CD14-positive monocyte (primary cell): ENCODE data around the gene NBDY. TPM values are rescaled to one million over a fixed set of nuclear protein-coding genes. Genes with fewer than 3 reads are reported as not detected.
A peak's percentile ranks its signal among the peaks of the same experiment; 100 is the strongest.

ENCODE experiments used
- DNase-seq, 3 donors: peaks; one replicate each; pipeline ENCODE4 v3.0.0-alpha.2; 2011 to 2022
- H2AFZ ChIP-seq: 2 replicates; pipeline ENCODE4 v1.6.0; 2012; ENCODE audit warnings: mild to moderate bottlenecking, low read depth, low read length, inconsistent platforms; ENCODE audit not compliant: insufficient read depth, poor library complexity, severe bottlenecking
- H3K27ac ChIP-seq, 2 donors: 1 replicate in 1 of 2; 2 replicates in 1 of 2; pipeline ENCODE4 v1.5.1; 2012 to 2013; ENCODE audit warnings: low read length in 2 of 2, control low read depth in 1 of 2, inconsistent platforms in 1 of 2, low read depth in 1 of 2, mild to moderate bottlenecking in 1 of 2
- H3K27me3 ChIP-seq, 2 donors: one replicate each; pipeline versions ENCODE4 v1.6.0 to v1.6.1; 2011 to 2013; ENCODE audit warnings: low read length in 2 of 2; ENCODE audit not compliant: control insufficient read depth in 2 of 2, insufficient read depth in 2 of 2
- H3K36me3 ChIP-seq, 2 donors: replicated peaks in 1 of 2; 1 replicate in 1 of 2; 2 replicates in 1 of 2; pipeline versions ENCODE4 v1.5.1 to v1.6.1; 2012 to 2013; ENCODE audit warnings: low read length in 2 of 2, control low read depth in 1 of 2, inconsistent platforms in 1 of 2, mild to moderate bottlenecking in 1 of 2; ENCODE audit not compliant: insufficient read depth in 2 of 2, control insufficient read depth in 1 of 2
- H3K4me1 ChIP-seq, 2 donors: 1 replicate in 1 of 2; 2 replicates in 1 of 2; pipeline versions ENCODE4 v1.5.1 to v1.6.1; 2012 to 2013; ENCODE audit warnings: low read length in 2 of 2, control low read depth in 1 of 2, inconsistent platforms in 1 of 2, mild to moderate bottlenecking in 1 of 2, moderate library complexity in 1 of 2; ENCODE audit not compliant: insufficient read depth in 2 of 2, control insufficient read depth in 1 of 2
- H3K4me2 ChIP-seq: replicated peaks from 2 replicates; pipeline ENCODE3; 2012; ENCODE audit warnings: low read length, moderate library complexity, mild to moderate bottlenecking; ENCODE audit not compliant: poor library complexity, severe bottlenecking; ENCODE audit errors: extremely low read depth
- H3K4me3 ChIP-seq, 3 experiments: fragments of 200-600 bp in 1 of 3; sonication (generic) in 1 of 3; replicated peaks in 1 of 3; 1 replicate in 2 of 3; 2 replicates in 1 of 3; pipeline ENCODE4 v1.5.1; 2011 to 2013; ENCODE audit warnings: low read length in 3 of 3, mild to moderate bottlenecking in 3 of 3, control low read depth in 2 of 3, low read depth in 2 of 3, inconsistent platforms in 1 of 3, moderate library complexity in 1 of 3
- H3K79me2 ChIP-seq: 2 replicates; pipeline ENCODE4 v1.6.0; 2012; ENCODE audit warnings: mild to moderate bottlenecking, control low read depth, inconsistent platforms, low read length, moderate library complexity; ENCODE audit not compliant: insufficient read depth
- H3K9ac ChIP-seq: 2 replicates; pipeline ENCODE4 v1.6.0; 2017; ENCODE audit warnings: low read length, mild to moderate bottlenecking; ENCODE audit not compliant: insufficient read depth, poor library complexity, severe bottlenecking
- H3K9me3 ChIP-seq, 2 donors: replicated peaks in 1 of 2; 1 replicate in 1 of 2; 2 replicates in 1 of 2; pipeline versions ENCODE4 v1.5.1 to v1.6.1; 2012 to 2013; ENCODE audit warnings: low read length in 2 of 2, control low read depth in 1 of 2; ENCODE audit not compliant: control insufficient read depth in 1 of 2, insufficient read depth in 1 of 2
- H4K20me1 ChIP-seq: 2 replicates; pipeline ENCODE4 v1.6.0; 2012; ENCODE audit warnings: mild to moderate bottlenecking, low read length, control low read depth, moderate library complexity; ENCODE audit not compliant: insufficient read depth
- H3K27ac Mint-ChIP-seq, 7 donors: one replicate each; pipeline ENCODE4 v1.8.0; 2020; ENCODE audit warnings: mild to moderate bottlenecking in 7 of 7, mixed read lengths in 7 of 7, moderate library complexity in 6 of 7, inconsistent platforms in 2 of 7
- H3K27me3 Mint-ChIP-seq, 3 donors: one replicate each; pipeline ENCODE4 v1.8.0; 2021 to 2022; ENCODE audit warnings: low read depth in 3 of 3, mild to moderate bottlenecking in 3 of 3, mixed read lengths in 3 of 3, moderate library complexity in 3 of 3, inconsistent platforms in 1 of 3
- H3K36me3 Mint-ChIP-seq, 2 donors: one replicate each; pipeline ENCODE4 v1.8.0; 2020; ENCODE audit warnings: mixed read lengths in 2 of 2, inconsistent platforms in 1 of 2, mild to moderate bottlenecking in 1 of 2
- H3K4me1 Mint-ChIP-seq: one replicate; pipeline ENCODE4 v1.8.0; 2020; ENCODE audit warnings: mild to moderate bottlenecking, mixed read lengths
- H3K4me3 Mint-ChIP-seq, 2 donors: one replicate each; pipeline ENCODE4 v1.8.0; 2020; ENCODE audit warnings: mild to moderate bottlenecking in 2 of 2, mixed read lengths in 2 of 2, moderate library complexity in 1 of 2
- H3K9me3 Mint-ChIP-seq, 7 donors: one replicate each; pipeline ENCODE4 v1.8.0; 2020 to 2022; ENCODE audit warnings: mixed read lengths in 7 of 7, mild to moderate bottlenecking in 6 of 7, moderate library complexity in 6 of 7, inconsistent platforms in 2 of 7
- WGBS: methylation state at CpG from one replicate; pipeline ENCODE4 v1.1.5; 2013; ENCODE audit warnings: missing lambda C conversion rate; ENCODE audit not compliant: insufficient coverage; 5-methylcytosine and 5-hydroxymethylcytosine counted together
- intact Hi-C, 2 donors: fragments of 100-400 bp; cut with micrococcal nuclease; formaldehyde crosslinking; loops; one replicate each; pipeline versions ENCODE4 v1.15.0 to v1.15.1; 2023
- polyA plus RNA-seq, 3 donors: library from polyadenylated mRNA; depleted of rRNA in 1 of 3; unstranded in 2 of 3; stranded (reverse) in 1 of 3; fragments of 300-500 nt in 2 of 3; fragments of >200 nt in 1 of 3; fragmentation: Illumina TruSeq in 2 of 3; gene quantifications; 1 replicate in 2 of 3; 2 replicates in 1 of 3; pipeline ENCODE4 v1.2.3, GENCODE V29; 2012 to 2021
- TF ChIP-seq, protein P1 (sequence below): fragments of 200-600 bp; IDR thresholded peaks from one replicate; pipeline ENCODE4 v1.8.0; 2022; ENCODE audit warnings: antibody characterized with exemption, mild to moderate bottlenecking

The NBDY gene
- polyA plus RNA-seq, 3 donors: 14.4 to 24.9 (median 22.1) TPM

- peak overlapping the region in 3 of 7 donors; percentile 16 to 50 (median 50) for H3K27ac Mint-ChIP-seq
- intact Hi-C loops: no loop called here
- H3K9me3 ChIP-seq: no peaks in the 10 kb centered on the region
- H3K4me2 ChIP-seq: no peak overlapping the region
- peaks cover 0 to 6% (median 0%) of the 10 kb centered on the region in 7 donors for H3K9me3 Mint-ChIP-seq
- peaks cover 6 to 7% of the 10 kb centered on the region in 2 donors for H3K36me3 Mint-ChIP-seq
- H4K20me1 ChIP-seq: no peaks in the 10 kb centered on the region
- H3K27me3 Mint-ChIP-seq: peaks cover 0 to 21% (median 0%) of the 10 kb centered on the region in 3 donors
- H3K4me3 ChIP-seq: no peak overlapping the region
- no peak overlapping the region for H3K4me3 Mint-ChIP-seq
- H3K36me3 ChIP-seq: no peaks in the 10 kb centered on the region
- TF ChIP-seq, protein P1, sequence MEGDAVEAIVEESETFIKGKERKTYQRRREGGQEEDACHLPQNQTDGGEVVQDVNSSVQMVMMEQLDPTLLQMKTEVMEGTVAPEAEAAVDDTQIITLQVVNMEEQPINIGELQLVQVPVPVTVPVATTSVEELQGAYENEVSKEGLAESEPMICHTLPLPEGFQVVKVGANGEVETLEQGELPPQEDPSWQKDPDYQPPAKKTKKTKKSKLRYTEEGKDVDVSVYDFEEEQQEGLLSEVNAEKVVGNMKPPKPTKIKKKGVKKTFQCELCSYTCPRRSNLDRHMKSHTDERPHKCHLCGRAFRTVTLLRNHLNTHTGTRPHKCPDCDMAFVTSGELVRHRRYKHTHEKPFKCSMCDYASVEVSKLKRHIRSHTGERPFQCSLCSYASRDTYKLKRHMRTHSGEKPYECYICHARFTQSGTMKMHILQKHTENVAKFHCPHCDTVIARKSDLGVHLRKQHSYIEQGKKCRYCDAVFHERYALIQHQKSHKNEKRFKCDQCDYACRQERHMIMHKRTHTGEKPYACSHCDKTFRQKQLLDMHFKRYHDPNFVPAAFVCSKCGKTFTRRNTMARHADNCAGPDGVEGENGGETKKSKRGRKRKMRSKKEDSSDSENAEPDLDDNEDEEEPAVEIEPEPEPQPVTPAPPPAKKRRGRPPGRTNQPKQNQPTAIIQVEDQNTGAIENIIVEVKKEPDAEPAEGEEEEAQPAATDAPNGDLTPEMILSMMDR: no peak
- peaks cover 36% of the 10 kb centered on the region in 2 donors for H3K4me1 ChIP-seq
- no peak overlapping the region for H2AFZ ChIP-seq
- no peaks in the 10 kb centered on the region for H3K79me2 ChIP-seq
- H3K9ac ChIP-seq: no peak overlapping the region
- no peak for DNase-seq
- no peaks in the 10 kb centered on the region for H3K27me3 ChIP-seq
- 60% methylated on average over 1 of the region's 4 CpGs for WGBS
- peaks cover 53% of the 10 kb centered on the region for H3K4me1 Mint-ChIP-seq
- H3K27ac ChIP-seq: peak overlapping the region in 1 of 2 donors; percentile 33
Observed at GRCh38 chrX:56796641-56797395, 67.8 kb downstream of the NBDY start.

DNA sequence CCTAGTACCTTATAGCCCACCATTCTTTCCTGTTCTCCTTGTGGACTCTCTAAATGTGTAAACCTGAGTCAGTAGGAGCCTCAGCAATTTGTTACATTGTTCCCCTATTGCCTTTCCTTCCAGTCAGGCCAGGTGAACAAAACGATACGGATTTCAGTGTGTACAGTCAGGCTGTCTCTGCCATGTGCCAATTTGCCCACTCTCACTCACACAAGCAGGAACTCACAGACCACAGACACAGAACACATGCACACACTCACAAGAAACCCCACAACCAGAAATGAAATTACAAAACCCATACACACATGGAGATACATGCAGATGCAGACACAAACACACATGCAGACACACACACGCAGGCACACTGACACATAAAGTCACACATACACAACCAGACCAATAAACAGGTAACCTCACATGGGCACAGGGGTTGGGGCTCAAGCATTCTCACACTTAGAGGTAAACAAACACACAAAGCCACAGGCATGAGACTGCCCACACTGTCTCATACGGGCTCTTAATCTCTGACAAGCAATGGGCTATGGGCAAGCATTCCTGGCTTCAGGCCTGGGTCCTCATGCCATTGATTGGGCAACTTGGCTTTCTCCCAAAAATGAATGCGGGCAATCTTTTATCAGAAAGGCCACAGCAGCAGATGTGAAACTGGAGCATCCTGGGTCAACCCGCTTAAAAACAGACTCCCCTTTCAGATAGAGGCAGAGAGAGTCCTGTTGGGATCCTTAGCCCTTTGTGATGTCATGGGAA, 68.7 kb downstream of the NBDY start:
- no peak overlapping the region for H3K4me3 Mint-ChIP-seq
- H4K20me1 ChIP-seq: no peaks in the 10 kb centered on the region
- peaks cover 45% of the 10 kb centered on the region for H3K4me1 Mint-ChIP-seq
- 30% methylated on average over 2 of the region's 6 CpGs for WGBS
- no peaks in the 10 kb centered on the region for H3K79me2 ChIP-seq
- peaks cover 26 to 30% of the 10 kb centered on the region in 2 donors for H3K4me1 ChIP-seq
- H3K4me3 ChIP-seq: no peak overlapping the region
- no peak overlapping the region for H3K9ac ChIP-seq
- H2AFZ ChIP-seq: no peak overlapping the region
- H3K9me3 Mint-ChIP-seq: peaks cover 0 to 6% (median 0%) of the 10 kb centered on the region in 7 donors
- H3K9me3 ChIP-seq: no peaks in the 10 kb centered on the region
- H3K4me2 ChIP-seq: no peak overlapping the region
- H3K36me3 Mint-ChIP-seq: peaks cover 6 to 7% of the 10 kb centered on the region in 2 donors
- TF ChIP-seq, protein P1: no peak
- no peaks in the 10 kb centered on the region for H3K36me3 ChIP-seq
- intact Hi-C loops: no loop called here
- no peaks in the 10 kb centered on the region for H3K27me3 ChIP-seq
- DNase-seq: no peak
- H3K27me3 Mint-ChIP-seq: peaks cover 0 to 24% (median 0%) of the 10 kb centered on the region in 3 donors
- peak overlapping the region in 1 of 2 donors; percentile 33 for H3K27ac ChIP-seq
- H3K27ac Mint-ChIP-seq: peak overlapping the region in 3 of 7 donors; percentile 36 to 50 (median 47)
